ENCODE results near the gene MRM2.
A peak's percentile ranks its signal among the peaks of the same experiment; 100 is the strongest.

MRM2 gene

GRCh38 chr7:2248984-2249694 lies 7.1 kb upstream of the MRM2 start:
- WGBS, 2 experiments = 86 to 91% methylated on average over 24 of the region's 24 CpGs
- no peaks in the 10 kb centered on the region for H3K4me1 ChIP-seq (ENCODE audit: control insufficient read depth, insufficient read depth, low read length)
- H3K27ac ChIP-seq (ENCODE audit: insufficient read depth, low read depth, low read length, poor library complexity, severe bottlenecking) = no peak overlapping the region
- H3K4me3 ChIP-seq (ENCODE audit: insufficient read depth, low read depth, low read length) = no peak overlapping the region
- no peaks in the 10 kb centered on the region for H3K9me3 ChIP-seq (ENCODE audit: control insufficient read depth, low read length)
- H3K27me3 ChIP-seq (ENCODE audit: control insufficient read depth, insufficient read depth, low read length, poor library complexity, severe bottlenecking) = no peaks in the 10 kb centered on the region
- peaks cover 4% of the 10 kb centered on the region for H3K36me3 ChIP-seq (ENCODE audit: control insufficient read depth, insufficient read depth, low read length)

DNA sequence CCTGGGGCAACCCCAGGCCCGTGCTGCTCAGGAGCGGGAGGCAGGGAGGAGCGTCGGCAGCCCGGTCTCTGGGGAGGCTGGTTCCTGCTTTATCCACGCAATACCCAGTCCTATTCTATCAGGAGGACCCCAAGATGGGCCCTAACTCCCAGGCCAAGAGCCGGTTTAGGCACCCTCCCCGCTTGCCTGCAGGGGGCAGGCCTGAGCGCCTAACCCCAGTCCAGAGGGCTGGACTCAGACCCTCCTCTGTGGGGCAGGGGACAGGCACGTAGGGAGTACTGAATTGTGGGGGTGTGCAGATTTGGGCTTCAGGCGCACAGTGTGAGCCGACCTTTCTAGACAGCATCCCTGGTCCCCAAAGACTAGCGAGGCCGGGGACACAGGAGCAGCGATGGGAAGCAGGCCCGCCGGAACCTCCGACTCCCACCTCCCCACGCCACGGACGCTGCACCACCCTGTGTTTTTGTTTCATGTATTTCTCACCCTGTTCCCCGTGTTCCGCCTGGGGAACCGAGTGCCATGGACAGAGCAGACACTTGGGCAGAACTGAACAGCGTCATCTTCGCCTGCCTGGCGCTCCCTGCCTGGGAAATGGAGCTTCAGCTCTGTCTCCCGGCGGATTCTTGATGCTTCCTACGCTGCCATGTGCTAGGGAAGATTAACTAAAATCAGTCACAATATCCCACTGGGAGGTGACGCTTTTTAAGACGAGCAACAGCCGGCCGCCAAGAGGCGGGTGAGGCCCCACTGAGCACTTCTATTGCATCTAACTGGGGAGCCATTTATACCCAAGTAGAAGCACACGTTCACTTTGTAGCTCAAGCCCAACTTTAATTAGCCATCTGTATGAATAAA lies 5.4 kb upstream of the MRM2 start:
- Histone ChIP-seq H3K4me1 (ENCODE audit: control insufficient read depth, insufficient read depth, low read length) (peaks cover 10% of the 10 kb centered on the region), H3K36me3 (ENCODE audit: control insufficient read depth, insufficient read depth, low read length) (peaks cover 4% of the 10 kb centered on the region), H3K27ac (ENCODE audit: insufficient read depth, low read depth, low read length, poor library complexity, severe bottlenecking) (no peak overlapping the region), H3K4me3 (ENCODE audit: insufficient read depth, low read depth, low read length) (no peak overlapping the region), H3K27me3 (ENCODE audit: control insufficient read depth, insufficient read depth, low read length, poor library complexity, severe bottlenecking) (no peaks in the 10 kb centered on the region), H3K9me3 (ENCODE audit: control insufficient read depth, low read length) (no peaks in the 10 kb centered on the region)
- 64 to 68% methylated on average over 36 of the region's 36 CpGs for WGBS, 2 experiments

GRCh38 chr7:2245883-2246675 lies 4.1 kb upstream of the MRM2 start:
- H3K27ac ChIP-seq (ENCODE audit: insufficient read depth, low read depth, low read length, poor library complexity, severe bottlenecking) = no peak overlapping the region
- 84 to 90% methylated on average over 22 of the region's 22 CpGs for WGBS, 2 experiments

GRCh38 chr7:2244404-2244995 lies 2.5 kb upstream of the MRM2 start:
- WGBS, 2 experiments = 93 to 94% methylated on average over 25 of the region's 25 CpGs
- H3K27ac ChIP-seq (ENCODE audit: insufficient read depth, low read depth, low read length, poor library complexity, severe bottlenecking) = no peak overlapping the region
- H3K4me1 ChIP-seq (ENCODE audit: control insufficient read depth, insufficient read depth, low read length) = peaks cover 10% of the 10 kb centered on the region
- H3K36me3 ChIP-seq (ENCODE audit: control insufficient read depth, insufficient read depth, low read length) = peaks cover 3% of the 10 kb centered on the region
- H3K9me3 ChIP-seq (ENCODE audit: control insufficient read depth, low read length) = no peaks in the 10 kb centered on the region
- no peaks in the 10 kb centered on the region for H3K27me3 ChIP-seq (ENCODE audit: control insufficient read depth, insufficient read depth, low read length, poor library complexity, severe bottlenecking)
- no peak overlapping the region for H3K4me3 ChIP-seq (ENCODE audit: insufficient read depth, low read depth, low read length)

More at GRCh38 chr7:2245883-2246675, 4.1 kb upstream of the MRM2 start:
- Histone ChIP-seq H3K36me3 (ENCODE audit: control insufficient read depth, insufficient read depth, low read length) (no peaks in the 10 kb centered on the region), H3K27me3 (ENCODE audit: control insufficient read depth, insufficient read depth, low read length, poor library complexity, severe bottlenecking) (no peaks in the 10 kb centered on the region), H3K4me3 (ENCODE audit: insufficient read depth, low read depth, low read length) (no peak overlapping the region), H3K9me3 (ENCODE audit: control insufficient read depth, low read length) (no peaks in the 10 kb centered on the region), H3K4me1 (ENCODE audit: control insufficient read depth, insufficient read depth, low read length) (peaks cover 10% of the 10 kb centered on the region)

- no peaks in the 10 kb centered on the region for H3K27me3 ChIP-seq (ENCODE audit: control insufficient read depth, insufficient read depth, low read length, poor library complexity, severe bottlenecking)
- H3K27ac ChIP-seq (ENCODE audit: insufficient read depth, low read depth, low read length, poor library complexity, severe bottlenecking) = no peak overlapping the region
- H3K4me1 ChIP-seq (ENCODE audit: control insufficient read depth, insufficient read depth, low read length) = peaks cover 10% of the 10 kb centered on the region
- H3K36me3 ChIP-seq (ENCODE audit: control insufficient read depth, insufficient read depth, low read length) = peaks cover 11% of the 10 kb centered on the region
- H3K9me3 ChIP-seq (ENCODE audit: control insufficient read depth, low read length) = no peaks in the 10 kb centered on the region
- H3K4me3 ChIP-seq (ENCODE audit: insufficient read depth, low read depth, low read length) = no peak overlapping the region
- WGBS, 2 experiments = 89 to 93% methylated on average over 12 of the region's 12 CpGs
Measured at GRCh38 chr7:2243458-2243857, 1.5 kb upstream of the MRM2 start.

DNA sequence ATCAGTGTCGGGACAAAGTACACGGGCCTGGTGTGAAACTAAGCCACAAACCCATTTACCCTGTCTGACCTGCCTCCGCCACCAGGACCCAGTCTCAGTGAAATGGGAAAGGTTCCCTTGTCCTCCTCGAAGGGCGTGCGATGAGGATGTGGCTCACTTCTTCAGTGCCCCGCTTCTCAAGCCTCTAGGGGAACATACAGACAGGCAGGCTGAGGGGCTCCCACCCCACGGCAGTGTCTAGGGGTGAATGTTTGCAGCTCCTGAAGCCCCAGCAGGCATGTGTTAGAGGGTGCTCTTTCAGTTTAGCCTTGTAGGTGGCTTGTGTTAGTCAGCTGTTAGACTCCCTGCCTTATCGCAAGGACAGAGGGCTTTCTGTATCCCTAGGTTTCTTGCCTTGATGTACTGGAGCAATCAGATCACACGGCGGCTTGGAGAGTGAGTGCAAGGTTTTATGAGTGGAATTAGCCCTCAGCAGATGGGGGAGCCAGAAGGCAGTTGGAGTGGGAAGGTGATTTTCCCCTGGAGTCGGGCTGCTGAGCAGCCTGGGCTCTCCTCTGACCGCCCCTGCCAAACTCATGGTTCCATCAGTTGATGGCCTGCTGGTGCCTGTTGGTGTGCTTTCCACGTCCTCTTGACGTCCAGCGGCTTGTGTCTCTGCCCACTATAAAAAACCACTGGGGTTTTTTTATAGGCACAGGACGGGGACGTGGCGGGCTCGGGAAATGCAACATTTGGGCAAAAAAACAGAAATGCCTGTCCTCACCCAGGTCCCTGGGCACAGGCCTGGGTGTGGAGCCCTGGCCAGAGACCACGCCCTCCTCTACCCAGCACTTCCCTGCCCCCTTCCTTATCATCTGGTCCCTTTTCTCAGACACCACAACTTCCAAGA lies 780 bp upstream of the MRM2 start:
- H3K27ac ChIP-seq (ENCODE audit: insufficient read depth, low read depth, low read length, poor library complexity, severe bottlenecking) = peak overlapping the region; percentile 12
- 12 to 13% methylated on average over 21 of the region's 21 CpGs for WGBS, 2 experiments
- H3K4me3 ChIP-seq (ENCODE audit: insufficient read depth, low read depth, low read length) = peak overlapping the region; percentile 86

DNA sequence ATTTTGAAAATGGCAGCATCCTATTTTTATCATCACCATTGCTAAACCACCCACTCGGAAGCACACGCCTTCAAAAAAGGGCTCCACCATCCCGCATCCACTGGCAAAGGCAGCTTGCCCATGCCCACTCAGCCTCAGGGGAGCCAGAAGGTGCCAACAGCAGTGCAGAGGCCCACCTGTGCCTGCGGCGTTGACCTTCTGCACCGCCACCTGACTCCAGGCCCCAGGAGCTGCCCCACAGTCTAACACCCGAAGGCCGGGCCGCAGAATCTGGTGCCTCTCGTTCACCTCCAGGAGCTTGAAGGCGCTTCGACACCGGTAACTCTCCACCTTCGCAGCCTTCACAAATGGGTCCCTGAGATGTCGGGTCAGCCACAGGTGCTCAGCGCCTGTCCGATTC lies 2.8 kb downstream of the MRM2 start:
- H3K36me3 ChIP-seq (ENCODE audit: control insufficient read depth, insufficient read depth, low read length) = peaks cover 45% of the 10 kb centered on the region

More for the DNA sequence above, 780 bp upstream of the MRM2 start:
- H3K9me3 ChIP-seq (ENCODE audit: control insufficient read depth, low read length) = no peaks in the 10 kb centered on the region
- H3K4me1 ChIP-seq (ENCODE audit: control insufficient read depth, insufficient read depth, low read length) = peaks cover 10% of the 10 kb centered on the region
- H3K36me3 ChIP-seq (ENCODE audit: control insufficient read depth, insufficient read depth, low read length) = peaks cover 17% of the 10 kb centered on the region
- no peaks in the 10 kb centered on the region for H3K27me3 ChIP-seq (ENCODE audit: control insufficient read depth, insufficient read depth, low read length, poor library complexity, severe bottlenecking)

GRCh38 chr7:2237109-2237602 lies 4.8 kb downstream of the MRM2 start:
- Histone ChIP-seq H3K9me3 (ENCODE audit: control insufficient read depth, low read length) (no peaks in the 10 kb centered on the region), H3K4me1 (ENCODE audit: control insufficient read depth, insufficient read depth, low read length) (no peaks in the 10 kb centered on the region), H3K27ac (ENCODE audit: insufficient read depth, low read depth, low read length, poor library complexity, severe bottlenecking) (no peak overlapping the region), H3K4me3 (ENCODE audit: insufficient read depth, low read depth, low read length) (no peak overlapping the region), H3K36me3 (ENCODE audit: control insufficient read depth, insufficient read depth, low read length) (peaks cover 45% of the 10 kb centered on the region), H3K27me3 (ENCODE audit: control insufficient read depth, insufficient read depth, low read length, poor library complexity, severe bottlenecking) (no peaks in the 10 kb centered on the region)
- 91 to 92% methylated on average over 12 of the region's 12 CpGs for WGBS, 2 experiments

More for the DNA sequence above, 2.8 kb downstream of the MRM2 start:
- H3K27me3 ChIP-seq (ENCODE audit: control insufficient read depth, insufficient read depth, low read length, poor library complexity, severe bottlenecking) = no peaks in the 10 kb centered on the region
- 96 to 97% methylated on average over 17 of the region's 17 CpGs for WGBS, 2 experiments
- H3K4me1 ChIP-seq (ENCODE audit: control insufficient read depth, insufficient read depth, low read length) = peaks cover 10% of the 10 kb centered on the region
- H3K9me3 ChIP-seq (ENCODE audit: control insufficient read depth, low read length) = no peaks in the 10 kb centered on the region
- no peak overlapping the region for H3K27ac ChIP-seq (ENCODE audit: insufficient read depth, low read depth, low read length, poor library complexity, severe bottlenecking)
- no peak overlapping the region for H3K4me3 ChIP-seq (ENCODE audit: insufficient read depth, low read depth, low read length)

DNA sequence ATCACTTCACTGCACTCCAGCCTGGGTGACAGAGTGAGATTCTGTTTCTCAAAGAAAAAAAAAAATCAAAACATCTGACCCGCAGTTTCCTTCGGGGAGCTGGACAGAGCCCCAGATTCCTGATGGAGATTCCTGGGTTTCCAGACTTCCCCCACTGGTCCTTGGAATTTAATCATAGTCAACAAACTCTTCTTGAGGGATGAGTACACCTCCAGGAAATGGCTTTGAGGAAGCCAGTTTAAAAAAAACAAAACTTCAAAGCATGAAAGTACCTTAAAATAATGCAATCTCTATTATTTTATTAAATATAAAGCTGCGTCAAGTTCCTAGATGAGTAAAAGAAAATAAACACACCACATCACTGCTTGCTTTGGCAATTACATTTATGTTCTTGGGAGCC lies 8.1 kb downstream of the MRM2 start:
- Histone ChIP-seq H3K27me3 (ENCODE audit: control insufficient read depth, insufficient read depth, low read length, poor library complexity, severe bottlenecking) (no peaks in the 10 kb centered on the region), H3K4me1 (ENCODE audit: control insufficient read depth, insufficient read depth, low read length) (no peaks in the 10 kb centered on the region), H3K9me3 (ENCODE audit: control insufficient read depth, low read length) (no peaks in the 10 kb centered on the region), H3K4me3 (ENCODE audit: insufficient read depth, low read depth, low read length) (no peak overlapping the region), H3K27ac (ENCODE audit: insufficient read depth, low read depth, low read length, poor library complexity, severe bottlenecking) (no peak overlapping the region), H3K36me3 (ENCODE audit: control insufficient read depth, insufficient read depth, low read length) (peaks cover 43% of the 10 kb centered on the region)
- WGBS, 2 experiments = 93 to 95% methylated on average over 3 of the region's 3 CpGs
